GM21367 (cell line): ENCODE measurements around the gene TTC21B.

Experiments used
- ATAC-seq: cut with Tn5 transposase; IDR thresholded peaks from one replicate; pipeline ENCODE4 v1.9.1; 2021; ENCODE audit not compliant: unreplicated experiment

Gene TTC21B

DNA sequence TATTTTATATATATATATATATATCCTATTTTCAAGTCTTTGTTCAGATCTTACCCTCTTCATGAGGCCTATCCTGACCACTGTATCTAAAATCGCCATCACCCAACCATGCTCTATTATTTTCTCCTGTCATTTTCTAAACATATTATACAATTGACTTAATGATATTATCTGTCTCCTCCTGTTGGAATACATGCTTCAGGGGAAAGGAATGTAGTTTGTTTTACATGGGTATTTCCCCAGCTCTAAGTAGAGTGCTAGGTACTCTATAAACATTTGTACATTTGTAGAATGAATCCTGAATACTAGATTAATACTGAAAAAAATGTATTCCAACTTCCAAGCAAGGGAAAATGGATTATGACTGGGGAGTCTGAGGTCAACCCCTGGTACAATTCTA lies 26.2 kb downstream of the TTC21B start:
- ATAC-seq, result no peak

DNA sequence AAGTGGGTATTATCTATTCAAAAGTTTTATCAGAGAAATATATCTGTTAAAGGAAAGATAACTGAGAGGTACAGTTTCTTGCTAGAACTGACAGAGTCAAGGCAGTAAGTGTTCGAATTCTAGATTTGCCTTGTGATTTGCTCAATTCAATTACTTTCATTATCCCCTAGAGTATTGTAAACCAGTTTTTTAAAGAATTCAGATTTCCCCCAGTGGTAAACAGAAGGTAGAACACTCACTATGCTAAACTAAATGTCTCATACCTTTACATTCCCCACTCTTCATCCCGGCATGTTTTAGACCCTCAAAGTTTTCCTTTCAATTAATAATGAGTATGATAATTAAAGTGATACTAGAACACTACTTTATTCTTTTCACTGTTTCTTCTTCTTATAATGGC lies 28.6 kb downstream of the TTC21B start:
- no peak for ATAC-seq

DNA sequence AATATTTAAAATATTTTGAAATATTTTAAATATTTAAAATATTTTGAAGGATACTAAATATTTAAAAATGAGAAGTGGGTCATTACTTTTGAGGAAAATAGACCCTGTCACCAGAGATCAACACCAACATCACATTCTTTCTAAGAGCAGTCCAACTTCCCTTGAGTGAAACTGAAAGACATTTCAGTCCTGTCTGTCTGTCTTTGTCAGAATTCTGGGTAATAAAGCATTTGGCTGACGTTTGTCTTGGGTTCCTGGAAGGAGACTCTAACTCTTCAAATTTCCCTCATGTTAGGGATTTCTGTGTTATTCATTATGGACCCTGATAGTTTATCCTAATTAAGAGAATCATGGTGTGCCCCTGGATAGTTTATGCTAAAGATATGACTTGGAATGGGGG lies 32.8 kb downstream of the TTC21B start:
- ATAC-seq, result no peak

DNA sequence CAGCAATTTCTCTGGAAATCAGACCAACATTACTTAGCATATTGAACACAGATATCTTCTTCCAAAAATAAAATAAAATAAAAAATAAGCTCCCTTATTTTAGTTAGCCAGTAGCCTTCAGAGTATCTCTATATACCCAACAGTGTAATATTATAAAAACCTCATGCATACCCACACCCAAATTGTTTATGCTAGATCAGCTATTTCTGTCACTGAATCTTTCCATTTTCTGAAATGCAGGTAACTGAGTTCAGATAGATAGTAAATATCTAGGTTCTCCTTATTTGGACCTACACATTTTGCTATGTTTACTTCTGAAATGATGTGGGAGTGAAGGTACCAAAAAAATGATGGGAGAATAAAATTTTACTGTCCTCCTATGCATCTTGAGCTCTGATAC lies 39.9 kb downstream of the TTC21B start:
- no peak for ATAC-seq

DNA sequence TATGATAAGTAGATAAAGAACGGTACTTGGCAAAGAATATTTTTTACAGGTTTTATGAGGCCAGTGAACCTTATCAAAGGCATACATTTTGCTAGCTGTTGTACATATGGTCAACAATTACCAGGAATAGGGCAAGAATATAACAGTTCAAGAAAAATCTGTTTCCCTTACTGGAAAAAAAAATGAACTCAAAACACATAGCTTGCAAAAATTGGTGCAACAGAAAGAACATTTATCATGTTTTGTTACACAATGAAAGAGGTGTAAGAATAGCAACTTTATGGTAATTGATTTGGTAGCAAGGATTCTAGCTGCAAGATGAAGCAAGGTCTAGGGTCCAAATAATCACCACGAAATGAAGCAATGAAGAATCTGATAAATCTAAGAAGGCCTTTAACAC lies 41.6 kb downstream of the TTC21B start:
- no peak for ATAC-seq

DNA sequence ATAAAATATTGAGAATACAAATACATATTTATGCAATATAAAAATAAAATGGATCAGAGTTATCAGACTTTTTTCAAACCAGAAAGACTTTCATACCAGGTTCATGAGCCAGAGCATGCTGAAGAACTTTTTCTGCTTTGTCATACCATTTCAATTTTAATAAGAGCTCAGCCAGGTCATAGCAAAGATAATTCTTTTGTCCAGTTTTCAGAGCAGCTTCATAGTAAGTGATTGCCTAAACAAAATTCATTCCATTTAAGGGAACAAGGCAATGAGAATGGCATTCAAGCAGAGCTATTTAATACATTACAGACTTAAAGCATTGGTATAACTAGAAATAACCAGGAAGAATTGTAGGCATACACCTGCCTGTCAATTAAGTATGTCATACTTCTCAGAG lies 42.3 kb downstream of the TTC21B start:
- ATAC-seq, result no peak

DNA sequence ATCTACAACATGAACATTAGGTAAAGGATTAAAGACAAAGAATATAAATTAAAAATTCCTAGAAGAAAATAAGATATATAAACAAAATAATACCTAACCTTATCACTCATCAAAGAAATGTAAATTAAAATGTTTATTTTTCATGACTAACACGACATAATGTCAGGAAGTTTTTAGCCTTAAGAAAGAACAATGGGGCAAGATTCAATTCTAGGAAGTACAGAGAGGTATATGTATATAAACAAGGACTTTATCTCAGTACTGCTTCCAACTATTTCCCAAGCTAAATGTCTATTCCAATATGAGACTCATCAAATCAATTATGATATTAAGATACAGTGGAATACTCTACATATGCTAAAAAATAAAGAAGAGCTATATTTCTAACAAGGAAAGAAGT lies 44.1 kb downstream of the TTC21B start:
- ATAC-seq, result no peak

DNA sequence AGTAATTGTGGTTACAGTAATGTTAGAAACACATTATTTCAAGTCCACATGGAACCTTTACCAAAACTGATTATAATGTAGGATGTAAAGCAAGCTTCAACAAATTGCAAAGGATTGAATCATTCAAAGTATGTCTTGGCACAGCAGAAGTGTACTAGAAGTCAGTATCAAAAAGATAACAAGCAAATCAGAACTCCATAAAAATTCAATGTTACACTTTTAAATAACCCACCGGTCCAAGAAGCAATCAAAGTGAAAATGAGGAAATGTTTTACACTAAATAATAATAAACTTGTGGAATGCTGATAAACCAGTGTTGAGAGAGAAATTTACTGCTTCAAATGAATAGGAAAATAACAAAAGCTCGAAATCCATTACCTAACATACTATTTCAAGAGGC lies 47.7 kb downstream of the TTC21B start:
- no peak for ATAC-seq

DNA sequence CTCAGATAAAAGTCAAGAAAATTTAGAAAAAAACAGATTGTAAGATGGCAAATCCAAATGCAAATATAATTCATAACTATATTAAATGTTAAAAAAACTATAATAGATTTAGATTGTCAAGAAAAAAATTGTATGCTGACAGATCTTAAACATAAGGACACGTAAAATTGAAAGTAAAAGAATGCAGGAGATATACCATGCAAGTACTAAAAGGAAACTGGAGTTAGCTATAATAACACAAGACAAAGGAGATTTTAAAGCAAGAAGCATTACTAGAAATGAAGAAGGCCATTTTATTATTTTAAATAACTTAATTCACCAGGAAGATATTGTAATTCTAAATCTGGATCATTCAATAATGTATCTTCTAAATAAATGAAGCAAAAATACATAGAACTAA lies 48.3 kb downstream of the TTC21B start:
- no peak for ATAC-seq

DNA sequence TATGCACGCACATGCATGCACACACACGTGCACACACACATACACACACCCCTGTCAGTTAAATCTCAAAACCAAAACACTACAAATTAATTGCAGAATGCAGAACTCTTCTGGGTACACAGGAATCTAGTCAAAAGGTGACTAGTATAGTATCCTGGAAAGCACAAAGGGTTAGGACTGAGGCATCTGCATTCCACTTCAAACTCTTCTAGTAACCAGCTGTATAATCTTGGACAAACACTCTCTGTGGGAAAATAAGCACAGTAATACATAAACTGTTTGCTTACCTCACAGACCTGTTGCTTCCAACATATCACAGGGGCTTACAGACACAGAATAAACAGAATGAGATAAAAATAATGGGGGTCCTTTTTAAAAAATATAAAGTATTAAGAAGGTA lies 49.1 kb downstream of the TTC21B start:
- ATAC-seq, result no peak

DNA sequence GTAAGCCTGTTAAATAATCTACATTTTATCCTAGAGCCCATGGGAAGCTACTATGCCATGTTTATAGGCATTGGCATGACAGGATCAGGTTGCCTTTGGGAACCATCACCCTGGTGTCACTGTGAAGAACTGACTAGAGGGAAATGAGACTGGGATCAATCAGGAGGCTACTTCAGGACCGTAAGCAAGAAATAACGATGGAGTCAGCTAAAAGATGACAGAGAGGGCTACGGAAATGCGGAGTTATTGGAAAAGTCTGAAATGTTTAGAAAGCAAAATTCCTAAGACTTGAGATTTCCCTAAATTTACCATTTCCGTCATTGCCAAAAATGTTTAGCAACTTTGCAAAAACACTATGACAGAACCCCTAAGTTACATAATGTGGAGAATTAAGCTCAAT lies 50.2 kb downstream of the TTC21B start:
- ATAC-seq, result no peak

DNA sequence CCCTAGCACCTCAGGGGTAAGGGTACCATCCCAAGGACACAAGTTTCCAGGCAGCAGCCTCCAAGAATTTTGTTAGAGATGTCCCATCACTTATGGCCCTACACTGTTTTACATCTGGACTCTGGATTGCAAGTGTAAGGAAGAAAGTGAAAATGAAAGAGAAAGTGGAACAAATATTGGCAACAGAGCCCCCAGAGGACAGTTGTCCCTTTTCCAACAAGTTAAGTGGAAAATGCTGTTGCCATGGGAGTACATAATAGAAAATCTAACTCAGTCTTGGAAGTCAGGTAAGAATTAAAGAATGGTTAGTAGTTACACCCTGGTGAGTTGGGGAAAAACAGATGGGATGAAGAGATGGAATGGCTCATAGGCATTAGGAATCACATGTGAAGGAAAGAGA lies 50.6 kb downstream of the TTC21B start:
- peak; percentile 62 for ATAC-seq

DNA sequence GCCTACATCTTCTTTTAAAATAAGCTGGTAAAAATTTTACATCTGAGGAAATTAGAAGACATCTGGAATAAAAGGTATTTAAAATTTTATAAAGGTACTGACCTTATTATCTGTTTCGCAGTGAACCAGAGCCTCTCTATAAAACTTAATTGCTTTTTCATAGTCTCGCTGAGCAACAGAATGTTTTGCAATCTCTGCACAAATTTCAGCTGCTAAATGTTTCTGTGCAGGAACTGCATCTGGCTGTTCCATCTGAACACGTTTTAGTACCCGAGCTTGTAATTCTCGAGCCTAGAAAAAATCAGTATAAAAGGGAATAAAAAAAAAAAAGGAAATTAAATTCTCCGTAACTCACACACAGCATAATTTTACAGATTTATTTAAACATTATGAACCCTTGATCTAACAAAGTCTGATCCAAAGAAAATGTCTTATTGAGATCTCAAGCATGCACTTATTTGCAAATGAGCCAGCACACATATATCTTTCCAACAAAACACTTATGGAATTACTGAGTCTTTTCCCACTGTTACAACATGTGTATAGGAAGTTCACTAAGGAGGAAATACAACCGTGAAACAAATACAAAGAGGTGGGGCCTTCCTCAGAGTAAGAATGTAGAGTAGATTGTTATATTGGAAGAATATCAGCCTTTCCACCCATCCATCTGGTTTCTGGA lies 51.8 kb downstream of the TTC21B start:
- no peak for ATAC-seq

DNA sequence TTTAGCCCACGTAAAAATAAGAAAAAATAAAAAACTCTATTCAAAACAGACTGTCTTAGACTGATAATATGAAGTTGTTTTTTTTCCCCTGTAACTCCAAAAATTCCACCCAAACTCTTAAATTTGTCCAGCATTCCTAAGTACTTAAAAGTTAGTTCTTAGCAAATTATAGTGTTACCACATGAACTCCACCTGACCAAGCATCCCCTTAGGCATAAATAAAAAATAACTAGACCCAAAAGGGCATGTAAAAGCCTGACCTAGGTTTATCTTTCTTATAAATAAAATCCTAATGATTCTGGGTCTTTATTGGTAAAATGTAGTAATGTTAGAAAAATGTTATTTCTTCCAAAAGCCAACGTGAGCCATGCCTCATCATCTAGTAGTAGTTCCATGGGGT lies 54.3 kb downstream of the TTC21B start:
- no peak for ATAC-seq

DNA sequence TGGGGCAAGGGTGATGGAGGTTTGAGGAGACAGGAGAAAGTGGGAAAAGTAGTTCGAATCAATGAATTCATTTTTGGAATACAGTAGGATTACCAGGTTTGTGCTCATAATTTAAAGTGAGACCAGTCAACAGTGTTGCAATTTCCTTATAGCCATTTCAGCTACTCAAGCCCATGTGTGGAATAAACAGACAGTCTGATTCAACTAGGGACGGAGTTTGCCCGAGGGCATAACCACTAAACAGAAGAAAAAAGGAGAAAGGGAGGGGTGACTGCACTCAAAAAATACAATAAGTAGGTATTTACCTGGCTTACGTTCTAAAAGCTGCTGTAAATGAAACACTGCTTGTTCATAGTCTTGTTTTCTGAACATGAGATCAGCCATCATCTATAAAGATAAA lies 55.2 kb downstream of the TTC21B start:
- no peak for ATAC-seq

DNA sequence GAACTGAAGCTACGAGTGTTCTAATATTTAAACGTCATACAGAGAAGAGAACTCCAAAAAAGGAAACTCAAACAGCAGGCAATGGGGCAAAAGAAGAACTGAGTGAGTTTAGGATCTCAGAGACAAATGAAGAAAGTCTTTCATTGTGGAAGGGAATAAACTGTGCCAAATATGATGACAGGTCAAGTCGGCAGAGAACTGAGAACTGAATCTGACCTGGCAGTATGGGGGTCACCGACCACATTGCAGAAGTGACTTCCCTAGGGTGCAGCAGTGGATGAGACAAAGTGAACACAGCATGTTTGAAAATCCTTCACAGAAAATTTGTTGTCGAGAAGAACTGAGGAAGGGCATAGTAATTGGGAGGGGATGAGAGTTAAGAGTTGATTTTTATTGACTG lies 55.9 kb downstream of the TTC21B start:
- ATAC-seq, result peak; percentile 51

DNA sequence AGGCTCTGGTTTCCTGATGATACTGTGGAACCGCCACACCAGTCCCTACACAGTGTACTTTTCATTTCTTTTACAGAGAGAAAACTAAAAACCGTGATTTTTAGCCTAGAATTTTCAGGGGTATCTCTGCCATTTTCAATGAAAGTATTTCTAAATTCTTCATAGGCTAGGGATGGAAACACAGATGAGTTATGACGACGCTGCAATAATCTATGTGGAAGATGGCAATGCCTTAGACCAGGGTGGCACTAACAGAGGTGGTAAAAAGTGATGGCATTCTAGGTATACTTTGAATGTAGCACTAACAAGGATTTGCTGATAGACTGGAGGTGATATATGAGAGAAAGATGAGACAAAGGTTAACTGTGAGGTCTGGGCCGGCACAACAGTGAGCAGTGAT lies 56.5 kb downstream of the TTC21B start:
- no peak for ATAC-seq

DNA sequence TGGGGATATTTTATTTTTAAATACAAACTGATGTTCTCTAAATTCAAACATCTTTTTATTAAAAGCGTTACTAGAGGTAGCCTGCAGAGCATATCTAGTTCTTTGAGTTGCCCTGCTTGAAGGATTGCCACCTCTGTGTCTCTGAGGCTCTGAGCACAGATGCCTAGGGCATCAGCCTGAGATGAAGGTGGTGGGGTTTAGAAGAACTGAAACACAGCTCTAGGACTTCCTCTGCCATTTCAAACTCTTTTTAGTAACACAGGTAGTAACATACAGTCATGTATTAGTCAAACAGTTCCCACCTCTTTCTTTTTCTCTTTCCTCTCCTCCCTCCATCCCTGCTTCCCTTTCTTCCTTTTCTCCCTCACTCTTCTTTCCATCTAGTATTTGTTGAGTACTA lies 57.6 kb downstream of the TTC21B start:
- ATAC-seq, result peak; percentile 93

DNA sequence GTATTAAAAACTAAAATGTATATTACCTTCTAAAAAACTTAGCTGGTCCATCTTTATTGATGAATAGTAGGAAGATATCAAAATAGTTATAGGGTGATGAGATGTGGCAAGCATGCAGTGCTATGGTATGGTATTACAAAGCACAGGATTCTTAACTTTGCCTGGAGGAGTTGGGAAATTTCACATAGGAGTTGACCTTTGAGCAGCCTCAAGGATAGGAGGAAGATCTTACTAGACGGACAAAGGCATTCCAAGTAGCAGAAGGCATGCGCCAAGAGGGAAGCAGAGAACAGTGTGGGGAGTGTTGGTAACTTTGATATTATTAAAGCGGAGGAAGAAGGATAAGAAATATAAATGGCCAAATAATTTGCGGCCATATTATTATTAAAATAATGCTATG lies 60.0 kb downstream of the TTC21B start:
- ATAC-seq, result no peak

DNA sequence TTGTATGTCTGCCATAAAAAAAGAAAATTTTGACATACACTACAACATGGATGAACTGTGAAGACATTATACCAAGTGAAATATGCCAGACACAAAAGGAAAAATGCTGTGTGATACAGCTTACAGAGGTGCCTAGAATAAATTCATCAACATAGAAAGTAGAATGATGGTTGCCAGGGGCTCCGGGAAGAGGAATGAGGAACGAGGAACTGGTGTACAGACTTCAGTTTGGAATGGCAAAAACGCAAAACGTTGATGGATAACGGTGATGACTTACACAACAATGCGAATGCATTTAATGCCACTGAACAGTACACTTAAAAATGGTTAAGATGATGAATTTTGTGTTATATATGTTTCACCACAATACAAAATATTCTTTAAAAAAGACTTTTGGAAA lies 61.0 kb downstream of the TTC21B start:
- no peak for ATAC-seq

DNA sequence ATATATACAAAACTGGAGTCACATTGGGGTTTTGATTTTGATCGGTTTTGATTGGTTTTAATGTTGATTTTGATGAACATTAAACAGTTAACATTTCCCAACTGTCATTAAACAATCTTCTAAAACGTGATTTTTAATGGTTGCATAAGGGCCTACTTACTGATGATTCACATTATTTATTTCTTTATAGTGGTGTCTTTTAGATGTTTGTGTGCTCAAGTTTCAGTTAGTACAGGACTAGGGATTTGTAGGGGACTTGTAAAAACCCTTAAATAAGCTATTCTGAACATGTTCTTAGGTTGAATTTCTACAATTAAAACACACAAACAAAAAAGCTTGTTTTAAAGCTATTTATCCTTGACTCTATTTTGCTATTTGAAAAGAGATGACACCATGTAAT lies 61.6 kb downstream of the TTC21B start:
- ATAC-seq, result no peak

DNA sequence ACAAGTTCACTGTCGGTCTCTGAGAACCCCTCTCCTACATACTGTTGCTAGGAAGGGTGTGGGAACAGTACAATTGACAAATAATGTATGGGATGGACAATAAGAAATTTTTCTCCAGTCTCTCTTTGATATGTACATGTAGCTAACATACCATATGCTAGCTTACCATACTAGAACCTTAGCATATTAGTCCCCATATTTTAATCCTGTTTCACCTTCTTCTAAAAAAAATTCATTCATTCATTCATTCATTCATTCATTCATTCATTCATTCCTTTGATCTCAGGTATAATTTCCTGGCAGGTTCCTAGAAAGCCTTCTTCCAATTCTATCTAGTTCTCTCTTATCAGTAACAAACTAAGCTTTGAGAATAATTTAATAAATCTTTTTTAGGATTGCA lies 62.2 kb downstream of the TTC21B start:
- ATAC-seq, result no peak

DNA sequence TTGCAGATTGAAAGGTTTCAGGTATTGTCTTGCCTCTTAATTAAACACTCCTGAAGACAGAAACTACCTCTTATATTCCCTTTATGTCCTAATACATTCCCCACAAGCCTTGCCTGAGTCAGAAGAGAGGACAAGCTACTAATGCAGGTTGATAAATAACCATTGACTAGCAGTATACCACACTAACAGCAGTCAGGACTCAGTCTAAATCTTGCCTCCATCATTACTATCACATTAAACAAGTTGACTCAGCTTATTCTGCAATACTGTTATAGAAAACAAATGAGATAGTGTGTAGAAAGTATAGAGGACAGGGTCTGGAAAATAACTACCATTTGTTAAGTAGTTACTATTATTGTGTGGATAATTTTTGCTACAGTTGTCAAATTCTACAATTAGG lies 63.8 kb downstream of the TTC21B start:
- no peak for ATAC-seq

DNA sequence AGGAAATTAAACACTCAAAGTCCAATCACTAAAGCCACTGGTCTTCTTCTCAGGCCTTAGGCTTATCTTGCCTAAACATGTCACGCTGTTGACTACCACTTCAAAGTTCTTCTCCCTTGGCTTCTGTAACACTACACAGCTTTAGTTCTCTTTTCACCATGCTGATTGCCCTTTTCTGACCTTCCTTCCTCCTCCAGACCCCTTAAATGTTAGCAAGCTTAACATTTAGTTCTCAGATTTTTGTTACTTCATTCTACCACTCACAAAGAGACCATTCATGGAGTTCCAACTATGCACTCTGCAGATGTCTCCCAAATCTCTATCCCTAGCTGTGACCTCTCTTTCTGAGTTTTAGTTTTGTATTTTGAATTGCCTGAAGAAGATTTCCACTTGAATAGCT lies 64.4 kb downstream of the TTC21B start:
- no peak for ATAC-seq
